GOT3 (cell line): ENCODE data around the gene COL12A1.

Source experiments
- DNase-seq: peaks from one replicate; lab custom pipeline; 2025; ENCODE audit warnings: mixed read lengths; lab: John Stamatoyannopoulos, UW

Gene COL12A1

GRCh38 chr6:75098709-75099108 is 107.1 kb downstream of the COL12A1 start:
- DNase-seq = peak; percentile 30

- no peak for DNase-seq
Observed at GRCh38 chr6:75096966-75097365, 108.9 kb downstream of the COL12A1 start.

GRCh38 chr6:75094614-75095200 is 111.1 kb downstream of the COL12A1 start:
- no peak for DNase-seq

GRCh38 chr6:75091467-75092190 is 114.2 kb downstream of the COL12A1 start:
- DNase-seq = no peak

- no peak for DNase-seq
Observed at GRCh38 chr6:75090576-75090975, 115.3 kb downstream of the COL12A1 start.

- DNase-seq = no peak
Observed at GRCh38 chr6:75089921-75090320, 115.9 kb downstream of the COL12A1 start.

GRCh38 chr6:75089151-75089897 is 116.5 kb downstream of the COL12A1 start:
- no peak for DNase-seq

- DNase-seq = no peak
Observed at GRCh38 chr6:75085931-75086635, 119.8 kb downstream of the COL12A1 start.

- DNase-seq = no peak
Observed at GRCh38 chr6:75084872-75085381, 120.9 kb downstream of the COL12A1 start.

- no peak for DNase-seq
Observed at GRCh38 chr6:75084018-75084417, 121.8 kb downstream of the COL12A1 start.

GRCh38 chr6:75081921-75082320 is 123.9 kb downstream of the COL12A1 start:
- no peak for DNase-seq

GRCh38 chr6:75081047-75081446 is 124.8 kb downstream of the COL12A1 start:
- DNase-seq = no peak

GRCh38 chr6:75079589-75079988 is 126.3 kb downstream of the COL12A1 start:
- no peak for DNase-seq

- DNase-seq = no peak
Observed at GRCh38 chr6:75077701-75078100, 128.2 kb downstream of the COL12A1 start.

- DNase-seq = no peak
Observed at GRCh38 chr6:75076009-75076408, 129.8 kb downstream of the COL12A1 start.

- DNase-seq = no peak
Observed at GRCh38 chr6:75070244-75070643, 135.6 kb downstream of the COL12A1 start.

GRCh38 chr6:75065523-75065922 is 140.3 kb downstream of the COL12A1 start:
- DNase-seq = no peak

- DNase-seq = no peak
Observed at GRCh38 chr6:75052491-75052890, 153.4 kb downstream of the COL12A1 start.

- no peak for DNase-seq
Observed at GRCh38 chr6:75049308-75049707, 156.5 kb downstream of the COL12A1 start.

- no peak for DNase-seq
Observed at GRCh38 chr6:75044846-75045245, 161.0 kb downstream of the COL12A1 start.

- no peak for DNase-seq
Observed at GRCh38 chr6:75041381-75041780, 164.5 kb downstream of the COL12A1 start.
